Motor neuron (in vitro differentiated cells): ENCODE results near the gene SYNPR. TPM values are rescaled to one million over a fixed set of nuclear protein-coding genes. Genes with fewer than 3 reads are reported as not detected.
"Not testable (repeated sequence)": the region's sequence is repeated elsewhere in the genome, so short reads cannot be mapped to it uniquely, and the experiment has no call there.

ENCODE experiments used
- ATAC-seq, 8 experiments: fragments of 200-7000 bp; cut with Tn5 transposase; replicated peaks in 6 of 8; 2 replicates each; pipeline ENCODE4 v1.8.0; 2021; ENCODE audit warnings: mild to moderate bottlenecking in 8 of 8, moderate library complexity in 8 of 8
- H3K27ac ChIP-seq, 2 donors: fragments of 250-450 bp; sonication (Bioruptor Pico); 2 replicates each; pipeline ENCODE4 v1.9.0; 2021; ENCODE audit warnings: antibody characterized with exemption in 2 of 2, mild to moderate bottlenecking in 2 of 2, moderate library complexity in 1 of 2
- H3K4me1 ChIP-seq, 2 donors: fragments of 250-450 bp; sonication (Bioruptor Pico); replicated peaks in 1 of 2; 2 replicates each; pipeline ENCODE4 v1.6.1; 2021; ENCODE audit warnings: antibody characterized with exemption in 2 of 2, mild to moderate bottlenecking in 2 of 2, moderate library complexity in 1 of 2
- H3K4me3 ChIP-seq, 5 donors: fragments of 250-450 bp; sonication (Bioruptor Pico); 2 replicates each; pipeline ENCODE4 v1.9.0; 2021; ENCODE audit warnings: antibody characterized with exemption in 5 of 5, mild to moderate bottlenecking in 5 of 5, moderate library complexity in 4 of 5
- WGBS, 10 experiments: fragments of 450-650 bp; shearing (Covaris generic); methylation state at CpG; one replicate each; pipeline ENCODE4 v1.0.0; 2022; 5-methylcytosine and 5-hydroxymethylcytosine counted together
- in situ Hi-C, 9 experiments: fragments of 400-800 bp; cut with MboI; loops; one replicate each; pipeline ENCODE4 v1.15.0; 2021; ENCODE audit warnings: low sequenced_read_pairs in 9 of 9, low pct_unique_long_range_greater_than_20kb in 2 of 9; ENCODE audit not compliant: unreplicated experiment in 9 of 9
- total RNA-seq, 8 experiments: library from RNA; unstranded; fragments of 300-600 nt; gene quantifications; 2 replicates each; pipeline versions ENCODE4 v1.2.3 to v1.2.4, GENCODE V29; 2022

SYNPR gene
- total RNA-seq, 8 experiments from 2014 or later = 0.18 to 6.3 (median 1.9) TPM

DNA sequence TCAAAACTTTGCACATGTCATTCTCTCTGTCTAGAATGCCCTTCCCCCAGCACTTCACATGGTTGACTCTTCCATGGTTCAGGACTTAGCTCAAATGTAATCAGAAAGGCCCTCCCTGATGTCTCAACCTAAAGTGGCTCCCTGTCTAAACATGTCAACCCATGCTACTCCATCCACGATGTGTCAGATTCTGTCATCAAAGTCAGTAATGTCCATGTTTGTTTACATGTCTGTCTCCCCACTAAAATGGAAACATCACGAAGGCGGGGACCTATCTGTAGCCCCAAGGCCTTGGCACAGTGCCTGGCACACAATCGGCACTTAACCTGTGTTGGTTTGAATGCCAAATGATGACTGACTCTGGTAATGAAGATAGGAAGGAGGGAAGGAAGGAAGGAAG lies 353.6 kb downstream of the SYNPR start:
- Histone ChIP-seq H3K27ac (no peak overlapping the region), H3K4me1 (no peaks in the 10 kb centered on the region), H3K4me3 (no peak overlapping the region)
- WGBS, 10 experiments = 43 to 100% (median 60%) methylated on average over 1 of the region's 4 CpGs; no CpG with 5 or more reads in 5 of the 10 experiments
- ATAC-seq = no peak
- in situ Hi-C loops = no loop called here

GRCh38 chr3:63635186-63635585 lies 357.1 kb downstream of the SYNPR start:
- WGBS, 10 experiments = 46 to 100% (median 86%) methylated on average over 1 to 3 of the region's 3 CpGs

GRCh38 chr3:63639806-63640205 lies 361.7 kb downstream of the SYNPR start:
- in situ Hi-C loops = no loop called here
- Histone ChIP-seq H3K27ac (no peak overlapping the region), H3K4me3 (no peak overlapping the region), H3K4me1 (peaks cover 3 to 15% of the 10 kb centered on the region in 2 donors)
- 80 to 100% (median 91%) methylated on average over 1 to 2 of the region's 2 CpGs; no CpG with 5 or more reads in 4 of the 10 experiments for WGBS, 10 experiments
- ATAC-seq = no peak

More at GRCh38 chr3:63635186-63635585, 357.1 kb downstream of the SYNPR start:
- Histone ChIP-seq H3K4me3 (no peak overlapping the region), H3K4me1 (no peaks in the 10 kb centered on the region), H3K27ac (no peak overlapping the region)
- in situ Hi-C loops = no loop called here
- ATAC-seq = no peak

- in situ Hi-C loops = no loop called here
- WGBS, 10 experiments = 33 to 100% (median 60%) methylated on average over 1 of the region's 1 CpG; no CpG with 5 or more reads in 3 of the 10 experiments
- no peak overlapping the region for H3K4me3 ChIP-seq
These were observed 364.4 kb downstream of the SYNPR start for GRCh38 chr3:63642488-63642887.

DNA sequence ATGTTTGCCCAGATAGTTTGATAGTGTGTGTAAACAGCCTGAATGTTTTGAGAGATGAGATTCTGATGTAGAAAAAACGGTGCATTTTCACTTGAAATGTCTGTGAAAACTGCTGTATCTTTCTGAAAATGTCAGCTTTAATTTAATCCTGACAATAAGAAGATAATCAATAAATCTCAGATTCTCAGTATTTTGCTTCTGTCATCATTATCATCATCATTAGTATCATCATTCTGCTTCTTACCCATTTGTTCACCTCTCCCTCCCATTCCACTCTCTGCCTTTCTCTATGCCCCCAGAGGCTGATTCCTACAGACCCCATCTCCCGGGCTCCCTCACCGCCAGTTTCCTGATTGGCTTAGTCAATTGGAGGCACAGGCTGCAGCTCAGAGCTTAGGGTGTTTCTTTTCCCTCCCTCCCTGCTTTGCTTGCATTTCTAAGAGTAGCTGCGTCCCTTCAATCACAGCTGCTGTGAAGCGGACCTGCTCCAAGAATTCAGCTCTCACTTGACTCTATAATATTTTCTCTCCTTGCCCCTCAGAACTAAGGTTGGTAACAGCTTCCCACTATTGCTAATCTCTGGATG lies 366.2 kb downstream of the SYNPR start:
- in situ Hi-C loops = no loop called here
- H3K4me3 ChIP-seq = no peak overlapping the region

More at GRCh38 chr3:63642488-63642887, 364.4 kb downstream of the SYNPR start:
- H3K27ac ChIP-seq = no peak overlapping the region
- peaks cover 3 to 19% of the 10 kb centered on the region in 2 donors for H3K4me1 ChIP-seq
- ATAC-seq = no peak

DNA sequence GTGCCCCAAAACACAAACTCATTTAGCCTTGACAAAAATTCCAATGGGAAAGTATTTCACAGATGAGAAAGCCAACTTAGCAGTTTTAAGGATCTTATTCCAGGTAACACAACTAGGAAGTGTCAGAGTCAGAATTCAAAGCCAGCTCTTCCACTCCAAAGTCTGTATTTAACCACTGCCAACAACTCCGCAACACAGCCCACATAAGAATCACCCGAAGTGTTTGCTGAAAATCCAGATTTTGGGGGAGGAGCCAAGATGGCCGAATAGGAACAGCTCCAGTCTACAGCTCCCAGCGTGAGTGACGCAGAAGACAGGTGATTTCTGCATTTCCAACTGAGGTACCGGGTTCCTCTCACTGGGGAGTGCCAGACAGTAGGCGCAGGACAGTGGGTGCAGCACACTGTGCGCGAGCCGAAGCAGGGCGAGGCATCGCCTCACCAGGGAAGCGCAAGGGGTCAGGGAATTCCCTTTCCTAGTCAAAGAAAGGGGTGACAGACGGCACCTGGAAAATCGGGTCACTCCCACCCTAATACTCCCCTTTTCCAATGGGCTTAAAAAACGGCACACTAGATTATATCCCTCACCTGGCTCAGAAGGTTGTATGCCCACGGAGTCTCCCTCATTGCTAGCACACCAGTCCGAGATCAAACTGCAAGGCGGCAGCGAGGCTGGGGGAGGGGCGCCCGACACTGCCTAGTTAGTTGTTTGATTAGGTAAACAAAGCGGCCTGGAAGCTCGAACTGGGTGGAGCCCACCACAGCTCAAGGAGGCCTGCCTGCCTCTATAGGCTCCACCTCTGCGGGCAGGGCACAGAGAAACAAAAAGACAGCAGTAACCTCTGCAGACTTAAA lies 367.0 kb downstream of the SYNPR start:
- H3K27ac ChIP-seq, ATAC-seq, in situ Hi-C loops: not testable (repeated sequence)
- 28 to 100% (median 54%) methylated on average over 1 to 12 of the region's 25 CpGs; no CpG with 5 or more reads in 4 of the 10 experiments for WGBS, 10 experiments
- H3K4me1 ChIP-seq = peaks cover 3 to 19% of the 10 kb centered on the region in 2 donors
- H3K4me3 ChIP-seq = peak overlapping the region in 2 of 5 donors; percentile 13 to 14

More for the DNA sequence above, 366.2 kb downstream of the SYNPR start:
- 25 to 75% (median 60%) methylated on average over 2 to 5 of the region's 5 CpGs; no CpG with 5 or more reads in 1 of the 10 experiments for WGBS, 10 experiments
- H3K27ac ChIP-seq = no peak overlapping the region
- H3K4me1 ChIP-seq = peaks cover 3 to 19% of the 10 kb centered on the region in 2 donors
- peak in 3 of 8 experiments; percentile 27 to 44 (median 32) for ATAC-seq

DNA sequence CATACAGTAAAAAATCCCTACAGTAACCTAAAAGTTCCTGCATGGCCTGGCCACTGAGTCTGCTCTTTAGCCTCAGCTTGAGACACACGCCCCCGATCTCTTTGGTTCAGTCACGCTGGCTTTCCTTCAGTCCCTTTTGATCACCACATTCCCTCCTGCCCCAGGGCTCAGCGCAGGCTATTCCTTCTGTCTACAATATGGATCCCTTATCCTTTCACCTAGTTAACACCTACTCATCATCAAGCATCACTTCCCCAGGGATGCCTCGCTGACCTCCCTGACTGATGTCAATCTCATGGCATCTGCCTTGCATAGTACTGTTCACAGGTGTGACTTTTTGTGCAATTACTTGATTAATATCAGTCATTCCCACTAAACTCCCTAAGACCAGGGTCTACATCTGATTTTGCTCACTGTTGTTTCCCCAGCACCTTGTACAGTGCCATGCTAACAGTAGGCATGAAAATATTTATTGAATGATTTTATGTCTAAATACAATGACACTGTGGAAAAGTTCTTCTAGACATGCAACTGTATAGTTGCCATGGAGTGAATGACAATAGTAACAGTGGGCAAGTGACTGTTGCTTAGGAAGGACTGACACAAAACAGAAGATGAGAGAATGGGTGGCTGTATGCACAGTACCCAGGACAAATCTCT lies 374.1 kb downstream of the SYNPR start, which contains the start of gene SNTN:
Gene SNTN, plus strand, starts transcription at position 610 of the 660 bp plus-strand sequence. Its CDS starts 13 bp downstream, at position 623.
- no peak within 1 kb of the TSS for H3K4me3 ChIP-seq
- no peak within 1 kb of the TSS for H3K27ac ChIP-seq
- no peak for ATAC-seq
- 44 to 100% (median 86%) methylated on average over 2 to 5 of the region's 5 CpGs; no CpG with 5 or more reads in 2 of the 10 experiments for WGBS, 10 experiments
- peaks cover 0 to 4% of the 10 kb centered on the region in 2 donors for H3K4me1 ChIP-seq
- in situ Hi-C loops = no loop called here

GRCh38 chr3:63654211-63654610 lies 376.1 kb downstream of the SYNPR start:
- ATAC-seq = no peak

GRCh38 chr3:63654931-63655330 lies 376.8 kb downstream of the SYNPR start:
- Histone ChIP-seq H3K4me1 (peaks cover 0 to 6% of the 10 kb centered on the region in 2 donors), H3K27ac (no peak overlapping the region), H3K4me3 (no peak overlapping the region)
- ATAC-seq = peak in 1 of 8 experiments; percentile 45
- WGBS, 10 experiments = 40 to 100% (median 76%) methylated on average over 1 to 5 of the region's 5 CpGs
- in situ Hi-C loops = no loop called here

More at GRCh38 chr3:63654211-63654610, 376.1 kb downstream of the SYNPR start:
- Histone ChIP-seq H3K4me1 (peaks cover 0 to 6% of the 10 kb centered on the region in 2 donors), H3K4me3 (no peak overlapping the region), H3K27ac (no peak overlapping the region)
- in situ Hi-C loops = no loop called here
- WGBS, 10 experiments = 11 to 90% (median 60%) methylated on average over 1 to 4 of the region's 4 CpGs; no CpG with 5 or more reads in 1 of the 10 experiments

GRCh38 chr3:63655519-63655918 lies 377.4 kb downstream of the SYNPR start:
- ATAC-seq = no peak
- Histone ChIP-seq H3K4me3 (no peak overlapping the region), H3K27ac (no peak overlapping the region), H3K4me1 (peaks cover 0 to 6% of the 10 kb centered on the region in 2 donors)
- in situ Hi-C loops = no loop called here
- WGBS, 10 experiments = 0 to 100% (median 83%) methylated on average over 1 to 4 of the region's 4 CpGs; no CpG with 5 or more reads in 4 of the 10 experiments

- 30 to 91% (median 75%) methylated on average over 1 to 6 of the region's 6 CpGs; no CpG with 5 or more reads in 2 of the 10 experiments for WGBS, 10 experiments
- Histone ChIP-seq H3K4me3 (no peak overlapping the region), H3K27ac (no peak overlapping the region), H3K4me1 (peaks cover 0 to 6% of the 10 kb centered on the region in 2 donors)
- in situ Hi-C loops = no loop called here
- ATAC-seq = peak in 7 of 8 experiments; percentile 26 to 91 (median 56)
These were observed 378.7 kb downstream of the SYNPR start for GRCh38 chr3:63656786-63657185.

GRCh38 chr3:63661242-63661641 lies 383.1 kb downstream of the SYNPR start:
- H3K4me1 ChIP-seq = peaks cover 0 to 6% of the 10 kb centered on the region in 2 donors
- 0 to 100% (median 89%) methylated on average over 1 of the region's 1 CpG for WGBS, 10 experiments
- in situ Hi-C loops = no loop called here
- no peak for ATAC-seq
- H3K4me3 ChIP-seq = no peak overlapping the region
- no peak overlapping the region for H3K27ac ChIP-seq
